Activated CD8-positive, alpha-beta T cell treated with anti-CD3 and anti-CD28 coated beads for 36 hours (primary cell): Measurements from ENCODE around the gene ARPC5L. TPM values are rescaled to one million over a fixed set of nuclear protein-coding genes. Genes with fewer than 3 reads are reported as not detected.
A peak's percentile ranks its signal among the peaks of the same experiment; 100 is the strongest.

Source experiments
- ATAC-seq: fragments of 200-7000 bp; cut with Tn5 transposase; one replicate; pipeline ENCODE4 v1.10.0; 2021; ENCODE audit warnings: mild to moderate bottlenecking, moderate library complexity
- CTCF ChIA-PET: fragments of 350-600 bp; sonication (Branson Sonifier 250); formaldehyde crosslinking; loops from one replicate; lab custom pipeline; 2021; ENCODE audit warnings: antibody characterized with exemption; lab: Charles Lee
- POLR2A ChIA-PET: fragments of 350-600 bp; sonication (Branson Sonifier 250); formaldehyde crosslinking; loops from one replicate; lab custom pipeline; 2021; ENCODE audit warnings: antibody characterized with exemption; lab: Charles Lee
- DNase-seq: peaks from one replicate; pipeline ENCODE4 v3.0.0-alpha.2; 2020
- H3K27ac Mint-ChIP-seq: one replicate; pipeline ENCODE4 v1.8.0; 2021; ENCODE audit warnings: mild to moderate bottlenecking, mixed read lengths
- H3K27me3 Mint-ChIP-seq: one replicate; pipeline ENCODE4 v1.8.0; 2021; ENCODE audit warnings: mixed read lengths
- H3K36me3 Mint-ChIP-seq: one replicate; pipeline ENCODE4 v1.8.0; 2021; ENCODE audit warnings: low read depth, mixed read lengths
- H3K4me1 Mint-ChIP-seq: one replicate; pipeline ENCODE4 v1.8.0; 2021; ENCODE audit warnings: low read depth, mixed read lengths
- H3K4me3 Mint-ChIP-seq: one replicate; pipeline ENCODE4 v1.8.0; 2021; ENCODE audit warnings: mild to moderate bottlenecking, moderate library complexity, mixed read lengths
- H3K9me3 Mint-ChIP-seq: one replicate; pipeline ENCODE4 v1.8.0; 2021; ENCODE audit warnings: mixed read lengths
- intact Hi-C: fragments of 100-400 bp; cut with micrococcal nuclease; formaldehyde crosslinking; loops from one replicate; pipeline ENCODE4 v1.10.0; 2022
- total RNA-seq, 2 experiments: library from RNA; stranded (reverse); gene quantifications; one replicate each; pipeline ENCODE4 v1.2.3, GENCODE V29; 2021
- TF ChIP-seq, protein P1 (sequence below): fragments of 200-600 bp; IDR thresholded peaks from one replicate; pipeline ENCODE4 v1.8.0; 2022; ENCODE audit warnings: antibody characterized with exemption, mild to moderate bottlenecking

ARPC5L gene
- total RNA-seq, 2 experiments from 2014 or later, result 72.7 to 73.9 TPM

DNA sequence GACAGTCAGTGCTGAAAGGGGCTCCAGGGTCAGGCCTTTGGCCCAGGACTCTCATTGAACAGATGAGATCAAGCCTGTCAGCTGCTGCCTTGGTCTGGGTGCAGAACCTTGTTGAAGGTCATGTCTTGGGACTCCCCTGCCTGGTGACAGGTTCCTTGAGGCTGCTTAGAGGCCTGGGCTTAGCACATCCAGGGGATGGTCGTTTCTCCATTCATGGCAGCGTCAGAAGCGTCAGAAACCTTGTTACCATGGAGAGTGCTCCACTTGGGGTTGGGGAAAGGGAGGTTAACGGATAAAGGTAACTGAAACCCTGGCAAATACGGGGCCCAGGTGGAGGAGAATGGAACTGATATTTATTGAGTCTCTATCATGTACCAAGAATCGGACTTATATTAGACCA, 8.8 kb downstream of the ARPC5L start:
- ChIA-PET CTCF (interaction anchor here (0.9 to 3.7 kb wide), 6 partner anchors 9 to 322 kb away, joined by 3 to 18 read pairs (median 5); partner anchors contain the start of genes ARPC5L, RPL35 and WDR38), POLR2A (interaction anchor here (0.6 to 14.9 kb wide), 14 partner anchors 8 to 370 kb away, joined by 3 to 280 read pairs (median 6); partner anchors contain the start of genes ARPC5L, GOLGA1, HSPA5 and NR6A1)
- H3K27ac Mint-ChIP-seq, result peak overlapping the region; percentile 99
- H3K9me3 Mint-ChIP-seq, result no peaks in the 10 kb centered on the region
- intact Hi-C loops, result loop anchor here (10.0 kb wide), 1 partner anchor 274 kb away; the partner anchor contains the start of gene SCAI
- H3K27me3 Mint-ChIP-seq, result no peaks in the 10 kb centered on the region
- H3K4me1 Mint-ChIP-seq, result peaks cover 55% of the 10 kb centered on the region
- ATAC-seq, result no peak
- peak; percentile 42 for DNase-seq
- H3K36me3 Mint-ChIP-seq, result peaks cover 64% of the 10 kb centered on the region
- peak overlapping the region; percentile 94 for H3K4me3 Mint-ChIP-seq
- TF ChIP-seq, protein P1, sequence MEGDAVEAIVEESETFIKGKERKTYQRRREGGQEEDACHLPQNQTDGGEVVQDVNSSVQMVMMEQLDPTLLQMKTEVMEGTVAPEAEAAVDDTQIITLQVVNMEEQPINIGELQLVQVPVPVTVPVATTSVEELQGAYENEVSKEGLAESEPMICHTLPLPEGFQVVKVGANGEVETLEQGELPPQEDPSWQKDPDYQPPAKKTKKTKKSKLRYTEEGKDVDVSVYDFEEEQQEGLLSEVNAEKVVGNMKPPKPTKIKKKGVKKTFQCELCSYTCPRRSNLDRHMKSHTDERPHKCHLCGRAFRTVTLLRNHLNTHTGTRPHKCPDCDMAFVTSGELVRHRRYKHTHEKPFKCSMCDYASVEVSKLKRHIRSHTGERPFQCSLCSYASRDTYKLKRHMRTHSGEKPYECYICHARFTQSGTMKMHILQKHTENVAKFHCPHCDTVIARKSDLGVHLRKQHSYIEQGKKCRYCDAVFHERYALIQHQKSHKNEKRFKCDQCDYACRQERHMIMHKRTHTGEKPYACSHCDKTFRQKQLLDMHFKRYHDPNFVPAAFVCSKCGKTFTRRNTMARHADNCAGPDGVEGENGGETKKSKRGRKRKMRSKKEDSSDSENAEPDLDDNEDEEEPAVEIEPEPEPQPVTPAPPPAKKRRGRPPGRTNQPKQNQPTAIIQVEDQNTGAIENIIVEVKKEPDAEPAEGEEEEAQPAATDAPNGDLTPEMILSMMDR, result no peak

DNA sequence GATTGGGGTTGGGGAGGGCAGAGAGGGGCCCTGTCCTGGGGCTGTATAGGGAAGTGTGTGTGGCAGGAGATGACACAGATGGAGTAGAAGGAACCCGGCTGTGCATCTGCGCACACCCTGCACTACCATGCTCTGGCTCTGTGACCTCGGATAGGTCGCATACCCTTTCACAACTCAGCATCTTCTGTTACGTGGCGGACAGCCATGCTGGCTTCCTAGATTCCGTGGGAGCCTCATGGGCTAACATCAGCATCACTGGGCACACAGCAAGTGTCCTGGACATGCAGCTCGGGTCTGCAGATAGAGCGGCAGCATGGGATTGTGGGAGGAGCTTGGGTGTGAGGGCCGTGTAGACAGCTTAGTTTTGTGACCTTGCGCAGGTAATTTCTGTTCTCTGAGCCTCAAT, 9.2 kb downstream of the ARPC5L start:
- ChIA-PET POLR2A (interaction anchor here (0.6 to 14.9 kb wide), 11 partner anchors 9 to 370 kb away, joined by 3 to 280 read pairs (median 5); partner anchors contain the start of genes ARPC5L, HSPA5, NR6A1 and RPL35), CTCF (interaction anchor here (0.9 to 3.7 kb wide), 6 partner anchors 9 to 99 kb away, joined by 3 to 18 read pairs (median 7); partner anchors contain the start of genes ARPC5L, NR6A1, RPL35 and WDR38)
- TF ChIP-seq, protein P1, result no peak
- Mint-ChIP-seq H3K27me3 (no peaks in the 10 kb centered on the region), H3K36me3 (peaks cover 67% of the 10 kb centered on the region), H3K4me1 (peaks cover 55% of the 10 kb centered on the region), H3K4me3 (peak overlapping the region; percentile 94), H3K27ac (peak overlapping the region; percentile 99), H3K9me3 (no peaks in the 10 kb centered on the region)
- intact Hi-C loops, result loop anchor here (10.0 kb wide), 1 partner anchor 274 kb away; the partner anchor contains the start of gene SCAI
- ATAC-seq (no peak), DNase-seq (no peak)

DNA sequence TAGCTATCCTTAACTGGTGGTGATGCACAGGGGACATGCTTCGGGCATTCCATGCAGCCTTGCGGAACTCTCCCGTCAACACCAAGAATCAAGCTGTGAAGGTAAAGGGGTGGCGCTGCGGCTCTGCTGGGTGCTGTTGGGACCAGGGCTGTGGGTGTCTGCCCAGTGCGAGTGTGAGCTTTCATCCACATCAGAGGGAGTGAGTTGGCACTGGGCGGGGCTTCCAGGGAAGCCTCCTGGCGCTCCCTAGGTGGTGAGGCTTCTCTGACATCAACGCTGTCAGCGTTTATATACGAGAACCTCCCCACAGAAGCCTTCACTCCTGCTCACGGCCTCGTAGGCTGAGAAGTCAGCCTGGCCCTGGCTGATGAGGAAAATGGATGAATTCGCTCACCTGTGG, 11.7 kb downstream of the ARPC5L start:
- DNase-seq, result peak; percentile 28
- intact Hi-C loops, result loop anchor here (10.0 kb wide), 1 partner anchor 271 kb away; the partner anchor contains the start of gene SCAI
- ATAC-seq, result no peak

DNA sequence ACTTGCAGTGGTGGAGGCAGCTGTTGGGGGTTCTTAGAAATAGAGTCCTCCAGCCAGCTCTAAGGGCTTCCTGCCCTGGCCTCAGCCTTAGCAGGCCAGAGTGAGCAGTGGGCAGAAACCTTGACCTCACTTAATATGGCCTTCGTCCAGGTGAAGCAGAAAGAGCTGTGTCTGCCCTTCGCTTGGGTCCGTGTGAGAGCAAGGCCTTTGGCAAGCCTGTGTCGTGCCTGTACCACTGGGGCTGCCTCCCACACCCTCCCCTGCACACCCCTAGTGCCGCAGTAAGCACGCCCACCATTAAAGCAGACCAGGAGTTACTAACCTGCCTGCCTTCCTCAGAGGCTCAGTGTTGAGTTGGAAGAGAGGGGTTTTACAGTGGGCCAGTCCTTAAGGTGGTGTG, 13.6 kb downstream of the ARPC5L start:
- Mint-ChIP-seq H3K27me3 (no peaks in the 10 kb centered on the region), H3K4me1 (peaks cover 42% of the 10 kb centered on the region), H3K36me3 (peaks cover 63% of the 10 kb centered on the region), H3K27ac (no peak overlapping the region), H3K9me3 (no peaks in the 10 kb centered on the region), H3K4me3 (no peak overlapping the region)
- TF ChIP-seq, protein P1, result no peak
- ATAC-seq (no peak), DNase-seq (no peak)
- ChIA-PET CTCF (no interaction called here), POLR2A (interaction anchor here (1.2 to 14.9 kb wide), 2 partner anchors 9 to 19 kb away, joined by 4 to 280 read pairs; partner anchors contain the start of genes ARPC5L, RPL35 and WDR38)
- intact Hi-C loops, result loop anchor here (10.0 kb wide), 1 partner anchor 269 kb away; the partner anchor contains the start of gene SCAI

More for the DNA sequence above, 11.7 kb downstream of the ARPC5L start:
- peak overlapping the region; percentile 82 for H3K27ac Mint-ChIP-seq
- H3K9me3 Mint-ChIP-seq, result no peaks in the 10 kb centered on the region
- H3K27me3 Mint-ChIP-seq, result no peaks in the 10 kb centered on the region
- peaks cover 68% of the 10 kb centered on the region for H3K36me3 Mint-ChIP-seq
- peaks cover 44% of the 10 kb centered on the region for H3K4me1 Mint-ChIP-seq
- peak overlapping the region; percentile 19 for H3K4me3 Mint-ChIP-seq
- CTCF ChIA-PET, result interaction anchor here (2.9 kb wide), 1 partner anchor 21 kb away, joined by 12 read pairs; the partner anchor contains the start of gene WDR38
- POLR2A ChIA-PET, result interaction anchor here (14.9 kb wide), 1 partner anchor 17 kb away, joined by 280 read pairs; the partner anchor contains the start of genes ARPC5L, RPL35 and WDR38
- TF ChIP-seq, protein P1, result no peak
